ENCODE measurements around the gene CLGN. TPM values are rescaled to one million over a fixed set of nuclear protein-coding genes. Genes with fewer than 3 reads are reported as not detected.

Gene CLGN
- total RNA-seq, 1 donor from 2014 or later = not detected

DNA sequence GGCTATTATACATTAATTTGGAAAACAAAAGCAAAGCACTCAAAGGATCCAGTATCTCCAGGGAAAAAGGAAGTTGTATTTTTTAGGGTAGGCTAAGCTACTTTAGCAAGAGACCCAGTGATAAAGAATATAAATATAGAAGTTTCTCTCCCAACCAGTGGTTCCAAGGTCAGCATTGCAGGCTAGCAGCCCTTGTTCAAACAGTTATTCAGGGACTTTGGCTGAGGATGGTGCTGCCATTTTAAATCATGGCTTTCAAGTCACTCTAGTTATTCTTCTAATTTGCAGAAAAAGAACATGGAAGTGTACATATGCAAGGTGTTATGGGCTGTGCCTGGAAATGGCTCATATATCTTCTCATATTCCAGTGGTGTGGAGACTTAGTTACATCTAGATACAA, 44.7 kb downstream of the CLGN start:
- intact Hi-C loops (cut with micrococcal nuclease) = no loop called here

DNA sequence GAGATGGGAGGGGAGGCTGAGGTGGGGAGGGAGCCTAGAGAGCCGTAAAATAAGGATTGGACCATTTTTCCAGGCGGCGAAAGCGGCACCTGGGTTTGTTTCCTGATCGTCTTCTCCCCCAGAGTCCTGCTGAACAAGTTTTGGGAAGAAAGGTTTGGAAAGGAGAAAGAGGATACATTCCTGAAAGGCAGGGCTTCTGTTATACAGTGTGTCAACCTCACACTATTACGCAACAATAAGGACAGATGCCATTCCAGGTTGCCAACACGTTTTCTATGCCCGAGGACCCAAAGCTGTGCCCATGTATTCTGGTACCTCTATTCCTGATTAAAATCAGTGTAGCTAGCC, 53.3 kb downstream of the CLGN start:
- intact Hi-C loops (cut with micrococcal nuclease) = loop anchor here (5.0 to 10.0 kb wide), 4 partner anchors 122 to 1357 kb away; partner anchors contain the start of genes IL15 and NOCT

DNA sequence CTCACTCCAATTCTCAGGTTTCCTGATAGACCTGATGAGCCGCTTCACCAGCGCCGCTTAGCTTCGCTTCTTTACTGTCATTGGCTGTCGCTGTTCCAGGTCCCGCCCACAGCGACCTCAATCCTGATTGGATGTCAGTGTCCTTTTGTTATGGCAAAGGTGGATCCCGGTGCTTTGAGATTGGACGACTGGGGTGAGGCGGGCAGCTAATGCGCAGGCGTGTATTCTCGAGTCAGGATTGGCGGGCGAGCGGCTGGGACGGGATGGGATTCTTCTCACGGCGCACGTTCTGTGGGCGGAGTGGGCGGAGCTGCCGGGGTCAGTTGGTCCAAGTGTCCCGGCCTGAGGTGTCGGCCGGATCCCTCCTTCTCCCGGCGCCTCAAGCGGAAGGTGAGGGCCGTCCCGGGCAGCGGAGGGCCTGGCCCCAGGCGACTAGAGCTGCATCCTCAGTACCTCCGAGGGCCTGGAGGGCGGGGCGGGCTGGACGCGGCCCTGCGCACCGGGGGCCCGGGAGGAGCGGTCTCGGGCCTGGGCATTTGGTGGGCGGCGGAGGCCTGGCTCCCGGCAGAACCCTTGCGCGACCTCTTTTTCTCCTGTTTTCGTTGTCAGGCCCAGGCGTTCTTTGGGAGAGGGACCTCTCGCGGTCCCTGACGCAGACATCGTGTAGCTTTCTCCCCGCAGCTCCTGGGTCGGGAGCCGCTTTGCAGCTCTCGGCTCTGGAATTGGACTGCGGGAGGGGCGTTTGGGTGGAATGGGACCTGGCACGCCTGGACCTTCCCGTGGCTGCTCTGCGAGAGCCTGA, 53.9 kb downstream of the CLGN start, which contains the start of gene SCOC:
TSS of gene SCOC (plus strand) at position 319 of the 802 bp plus-strand sequence. CDS start 5,525 bp downstream, outside the sequence.
- intact Hi-C loops (cut with micrococcal nuclease) = loop anchor here (1.0 to 10.0 kb wide), 16 partner anchors 13 to 1356 kb away; partner anchors contain the start of genes ELMOD2, IL15, MAML3 and NAA15

DNA sequence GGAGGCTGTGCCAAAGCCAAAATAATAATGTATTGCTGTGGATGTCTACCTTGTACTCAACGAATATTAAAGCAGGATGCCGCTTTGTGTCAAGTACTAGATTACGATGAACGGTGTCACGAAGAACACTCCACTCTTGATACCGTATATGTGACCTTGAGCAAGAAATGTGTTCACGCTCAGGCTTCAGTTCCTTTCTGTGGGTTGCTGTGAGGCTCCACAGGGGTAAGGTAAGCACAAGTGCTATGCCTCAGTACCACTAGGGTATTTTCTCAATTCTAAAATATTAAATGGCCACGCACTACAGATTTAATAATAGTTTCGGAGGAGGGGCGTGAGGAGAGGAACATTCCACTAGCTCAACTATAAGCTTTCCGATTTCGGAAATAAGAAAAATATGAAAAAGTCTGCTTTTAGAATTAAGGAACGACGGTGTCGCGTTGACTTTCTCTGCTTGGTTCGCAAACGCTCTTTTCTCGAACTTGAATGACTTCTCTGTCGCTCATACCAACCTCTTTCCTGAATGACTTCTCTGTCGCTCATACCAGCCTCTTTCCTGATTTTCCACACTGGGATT, 54.6 kb downstream of the CLGN start:
- intact Hi-C loops (cut with micrococcal nuclease) = loop anchor here (1.0 to 10.0 kb wide), 17 partner anchors 13 to 1356 kb away; partner anchors contain the start of genes ELMOD2, IL15, MAML3 and NAA15

DNA sequence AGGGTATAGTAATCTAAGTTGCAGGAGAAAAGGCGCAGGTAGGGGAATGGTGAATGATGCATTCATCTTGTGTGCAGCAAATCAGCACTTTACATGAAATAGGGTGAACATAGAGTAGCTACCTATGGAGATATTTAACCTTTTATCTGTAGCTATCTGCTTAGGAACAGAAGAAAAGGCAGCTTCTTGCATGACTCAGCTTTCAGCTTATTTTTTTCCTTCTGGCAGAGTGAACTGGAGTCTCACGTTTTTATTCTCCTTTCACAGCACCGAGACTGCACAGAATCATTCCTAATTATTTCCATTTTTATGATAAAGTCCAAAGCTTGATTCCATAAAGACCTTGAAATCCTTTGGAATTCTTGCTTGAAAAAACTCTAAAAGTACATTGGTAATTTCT, 58.8 kb downstream of the CLGN start:
- intact Hi-C loops (cut with micrococcal nuclease) = no loop called here

DNA sequence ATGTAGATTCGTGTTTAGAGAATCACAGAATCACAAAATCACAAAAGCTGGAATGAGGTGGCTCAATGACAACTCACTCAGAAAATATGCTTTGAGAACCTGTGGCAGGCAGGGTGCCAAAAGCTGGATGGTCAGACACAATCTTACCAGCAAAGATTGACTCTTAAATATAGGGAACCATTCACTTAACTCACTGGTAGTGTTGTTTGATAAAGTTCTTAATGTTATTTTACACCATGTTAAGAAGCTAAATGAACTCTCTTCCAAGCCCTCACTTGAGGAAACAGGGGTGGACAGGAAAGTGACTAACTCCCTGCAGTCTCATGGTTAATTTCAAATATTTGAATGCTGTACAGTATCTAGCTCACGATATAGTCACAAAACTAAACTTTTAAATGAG, 59.7 kb downstream of the CLGN start:
- intact Hi-C loops (cut with micrococcal nuclease) = no loop called here

DNA sequence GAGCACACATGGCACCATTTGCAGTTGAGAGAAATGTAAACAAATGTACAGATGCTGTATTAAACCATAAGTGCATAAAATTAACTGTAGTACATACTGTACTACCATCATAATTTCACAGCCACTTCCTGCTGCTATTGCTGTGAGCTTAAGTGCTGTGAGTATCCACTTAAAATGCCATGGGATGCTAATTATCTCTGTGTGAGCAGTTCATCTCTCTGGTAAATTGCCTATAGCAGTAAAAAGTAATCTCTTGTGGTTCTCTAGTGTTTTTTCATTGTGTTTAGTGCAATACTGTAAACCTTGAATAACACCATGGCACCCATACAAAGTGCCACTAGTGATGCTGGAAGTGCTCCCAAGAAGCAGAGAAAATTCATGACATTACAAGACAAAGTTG, 63.9 kb downstream of the CLGN start:
- intact Hi-C loops (cut with micrococcal nuclease) = no loop called here

DNA sequence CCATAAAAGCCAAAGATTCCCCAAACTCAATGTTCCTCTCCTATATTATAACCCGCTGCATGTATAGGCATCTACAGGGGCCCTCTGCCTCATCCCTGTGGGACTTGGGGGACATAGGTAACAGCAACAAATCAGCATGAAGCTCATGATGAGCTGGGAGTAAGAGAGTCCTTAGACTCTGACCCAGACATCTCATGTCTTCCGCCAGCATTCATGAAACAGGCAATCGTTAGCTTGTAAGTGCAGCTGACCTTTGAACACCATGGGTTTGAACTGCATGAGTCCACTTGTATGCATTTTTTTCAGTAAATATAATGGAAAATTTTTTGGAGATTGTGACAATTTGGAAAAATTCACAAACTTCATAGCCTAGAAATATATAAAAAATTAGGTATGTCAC, 64.4 kb downstream of the CLGN start:
- intact Hi-C loops (cut with micrococcal nuclease) = no loop called here

DNA sequence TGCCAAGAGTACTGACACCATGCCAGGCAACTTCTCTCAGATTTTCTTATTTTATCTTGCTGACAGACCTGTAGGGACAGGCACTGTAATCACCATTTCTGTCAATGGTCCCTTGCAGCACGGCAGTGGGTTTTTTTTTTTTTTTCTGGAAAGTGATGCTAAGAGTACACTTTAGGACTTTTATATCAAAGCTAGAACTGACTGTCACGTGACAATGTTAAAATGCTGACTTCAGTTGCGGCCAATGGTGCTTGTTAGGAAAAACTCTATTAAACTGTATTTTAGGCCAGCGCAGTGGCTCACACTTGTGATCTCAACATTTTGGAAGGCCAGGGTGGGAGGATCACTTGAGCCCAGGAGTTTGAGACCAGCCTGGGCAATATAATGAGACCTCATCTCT, 66.3 kb downstream of the CLGN start:
- intact Hi-C loops (cut with micrococcal nuclease) = loop anchor here (2.0 kb wide), 2 partner anchors 66 to 626 kb away; partner anchors contain the start of gene CLGN

DNA sequence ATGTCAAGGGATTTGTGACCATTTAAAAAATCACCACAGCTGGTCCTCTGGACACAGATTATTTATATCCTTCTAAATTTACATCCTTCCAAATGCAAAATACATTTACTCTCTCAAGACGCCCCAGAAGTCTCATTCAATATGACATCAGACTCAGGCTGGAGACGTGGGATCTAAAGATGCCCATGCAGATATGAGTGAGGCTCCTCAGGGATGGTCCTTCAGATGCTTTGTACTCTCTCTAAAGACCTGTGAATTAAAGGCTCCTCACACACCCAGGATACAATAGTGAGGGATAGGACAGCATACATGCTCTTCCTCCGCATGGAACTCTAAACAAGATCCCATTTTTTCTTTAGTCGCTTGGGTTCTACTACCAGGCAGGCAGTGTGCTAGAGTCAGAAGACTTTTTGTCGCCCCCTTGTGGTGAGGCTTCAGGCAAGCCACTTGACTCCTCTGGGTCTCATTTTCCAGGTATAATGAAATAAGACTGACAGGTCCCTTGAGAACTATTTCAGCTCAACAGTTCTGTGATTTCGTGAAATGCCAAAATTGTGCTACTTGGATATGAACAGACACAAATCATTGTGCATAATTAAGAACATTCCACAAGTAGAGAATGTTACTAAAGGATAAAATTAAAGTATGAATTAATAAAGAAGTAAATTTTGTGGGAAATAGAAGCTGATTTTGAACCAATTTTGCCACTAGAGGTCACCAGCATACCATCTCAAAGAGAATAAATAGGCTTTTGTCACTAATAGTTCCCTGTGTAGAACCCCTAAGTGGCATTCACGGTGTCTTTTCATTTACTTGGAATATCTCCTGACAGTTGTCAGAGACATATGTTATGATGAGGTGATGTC, 67.7 kb downstream of the CLGN start:
- intact Hi-C loops (cut with micrococcal nuclease) = loop anchor here (1.0 to 2.0 kb wide), 11 partner anchors 14 to 756 kb away; partner anchors contain the start of genes CLGN and SCOC

DNA sequence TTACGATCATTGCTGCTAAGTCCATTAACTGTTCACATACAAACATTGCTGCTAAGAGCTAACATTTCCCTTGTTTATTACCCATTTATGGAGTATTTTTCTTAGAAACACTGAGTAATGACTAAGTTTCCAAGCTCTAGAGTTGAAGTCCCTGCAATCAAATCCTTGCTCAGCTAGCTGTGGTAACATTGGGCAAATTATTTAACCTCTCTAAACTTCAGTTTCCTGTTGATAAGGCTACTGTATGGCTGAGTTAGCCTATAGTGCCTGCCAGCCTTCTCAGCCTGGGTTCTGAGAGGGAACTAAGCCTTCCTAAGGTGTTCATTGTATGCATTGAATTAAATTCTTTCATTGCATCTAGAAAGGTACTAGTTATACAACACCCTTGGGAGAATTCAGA, 69.2 kb downstream of the CLGN start:
- intact Hi-C loops (cut with micrococcal nuclease) = no loop called here

DNA sequence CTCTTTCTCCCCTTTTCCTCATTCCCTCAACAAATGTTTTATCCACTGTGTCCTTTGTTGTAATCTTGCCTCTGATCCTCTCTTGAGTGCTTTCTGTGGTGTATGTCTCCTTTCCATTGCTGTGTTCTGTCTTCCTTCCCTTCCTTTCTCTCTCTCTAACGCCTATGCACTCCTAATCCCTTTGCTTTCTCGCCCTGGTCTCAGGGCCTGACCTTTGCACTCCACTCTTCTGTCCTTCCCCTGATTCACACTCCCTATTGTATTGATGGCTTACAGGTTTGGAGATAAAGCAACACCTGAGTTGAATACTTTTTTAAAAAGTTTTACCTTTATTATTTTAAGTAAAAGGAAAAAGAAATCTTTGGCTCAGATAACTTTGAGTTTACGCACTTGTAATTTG, 69.6 kb downstream of the CLGN start:
- intact Hi-C loops (cut with micrococcal nuclease) = no loop called here

DNA sequence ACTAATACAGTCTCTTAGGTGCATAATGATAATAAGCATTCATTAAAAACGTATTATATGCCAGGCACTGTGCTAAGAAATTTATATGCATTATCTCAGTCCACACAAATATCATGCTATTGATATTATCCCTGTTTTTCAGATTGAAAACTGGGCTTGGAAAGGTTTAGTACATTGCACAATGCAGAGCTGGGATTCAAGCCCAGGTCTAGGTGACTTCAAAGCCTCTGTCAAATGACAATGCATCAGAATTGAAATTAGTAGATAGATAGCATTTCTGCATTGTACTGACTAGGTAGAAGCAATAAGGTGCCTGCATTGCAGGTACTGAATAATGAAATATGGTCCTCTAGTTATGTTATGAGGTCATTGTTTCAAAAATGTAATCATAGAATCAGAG, 72.2 kb downstream of the CLGN start:
- intact Hi-C loops (cut with micrococcal nuclease) = no loop called here

DNA sequence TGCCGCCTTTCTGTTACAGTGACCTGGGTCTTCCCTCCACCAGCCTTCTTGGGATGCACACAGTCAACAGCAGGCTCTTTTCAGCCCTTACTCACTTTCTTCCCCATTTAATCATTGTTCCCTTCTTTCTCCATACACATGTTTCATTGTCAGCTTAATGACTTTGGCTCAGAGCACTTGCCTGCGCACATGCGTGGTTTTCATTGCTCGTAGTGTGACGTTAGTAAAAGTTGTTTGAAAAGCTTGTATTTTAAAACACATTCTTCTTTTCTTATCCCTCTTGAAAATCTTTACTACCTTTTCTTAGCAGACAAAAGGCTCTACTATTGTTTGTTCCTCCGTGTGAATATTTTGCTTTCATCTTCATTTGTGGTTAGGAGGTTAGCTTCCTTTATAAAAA, 73.7 kb downstream of the CLGN start:
- intact Hi-C loops (cut with micrococcal nuclease) = no loop called here

DNA sequence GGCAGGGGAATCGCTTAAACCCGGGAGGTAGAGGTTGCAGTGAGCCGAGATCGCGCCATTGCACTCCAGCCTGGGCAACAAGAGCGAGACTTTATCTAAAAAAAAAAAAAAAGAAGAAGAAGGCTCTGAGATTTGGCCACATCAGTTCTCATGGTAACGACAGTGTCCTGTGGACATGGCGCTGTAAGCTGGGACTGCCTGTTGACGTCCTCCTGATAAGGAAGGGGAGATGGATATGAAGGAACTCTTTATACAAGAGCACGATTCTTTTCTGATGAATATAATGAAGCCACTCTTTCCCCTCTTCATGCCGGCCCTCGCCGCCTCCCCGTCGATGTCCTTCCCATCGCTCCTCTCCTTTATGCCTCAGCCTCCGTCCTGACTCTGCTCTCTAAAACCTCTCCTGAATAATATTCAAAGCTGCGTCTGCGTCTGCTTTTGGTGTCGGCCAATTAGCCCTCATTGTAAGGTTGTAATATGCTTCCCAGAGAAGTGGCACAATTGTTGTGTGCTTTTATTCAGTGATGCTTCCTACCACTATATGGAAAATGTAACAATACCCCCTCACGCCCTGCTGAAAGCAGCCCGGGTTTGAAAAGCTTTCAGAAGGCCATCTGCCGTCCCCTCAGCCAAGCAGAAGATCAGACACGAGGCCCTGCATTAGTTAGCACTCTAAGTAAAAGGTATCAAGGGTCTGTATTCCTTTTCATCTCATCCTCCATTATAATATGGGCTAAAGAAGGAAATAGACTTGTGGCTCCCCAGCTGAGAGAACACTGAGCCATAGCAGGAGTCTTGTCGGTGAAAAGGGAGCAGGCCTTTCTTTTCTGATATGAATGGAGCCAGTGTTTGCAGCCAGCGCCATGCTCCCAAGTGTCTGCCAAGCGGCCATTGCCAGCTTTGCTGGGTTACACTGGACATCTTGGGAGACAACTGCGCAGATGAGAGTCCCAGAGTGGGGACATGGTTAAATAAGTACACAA, 76.1 kb downstream of the CLGN start:
- intact Hi-C loops (cut with micrococcal nuclease) = no loop called here

DNA sequence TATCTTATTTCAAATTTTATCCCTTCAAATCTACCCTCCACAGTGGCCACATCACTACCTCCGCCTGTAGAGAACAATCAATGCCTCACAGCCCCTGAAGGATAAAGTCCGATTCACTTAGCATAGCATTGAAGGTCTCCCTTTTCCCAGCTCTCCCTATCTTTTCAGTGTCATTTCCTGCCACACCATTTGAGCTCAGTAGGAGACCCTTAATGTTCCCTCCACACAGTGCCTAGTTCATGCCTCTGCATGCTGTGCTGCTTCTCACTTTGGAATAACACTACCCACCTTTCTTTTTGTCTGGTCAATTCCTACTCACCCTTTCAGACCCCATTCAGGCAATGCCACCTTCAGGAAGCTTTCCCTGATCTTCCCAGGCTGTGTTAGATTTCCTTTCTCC, 77.6 kb downstream of the CLGN start:
- intact Hi-C loops (cut with micrococcal nuclease) = no loop called here

DNA sequence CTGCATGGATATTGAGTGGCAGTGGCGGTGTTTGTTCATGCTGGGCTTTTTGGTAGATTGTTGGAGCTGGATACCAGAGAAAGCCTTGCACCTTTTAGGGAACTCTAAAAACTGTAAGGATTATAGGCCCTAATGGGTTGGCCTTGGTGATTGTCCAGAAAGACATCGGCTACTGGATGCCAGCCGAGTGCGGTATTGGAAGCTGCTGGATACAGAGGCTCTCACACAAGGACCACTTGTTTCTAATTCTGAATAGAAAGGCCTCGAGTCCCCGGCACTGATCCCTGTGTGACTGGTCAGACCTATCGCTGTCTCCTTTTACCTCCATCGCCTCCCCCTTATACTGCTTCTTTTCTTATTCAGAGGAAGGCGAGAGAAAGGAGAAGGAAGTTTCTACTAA, 81.3 kb downstream of the CLGN start:
- intact Hi-C loops (cut with micrococcal nuclease) = no loop called here

DNA sequence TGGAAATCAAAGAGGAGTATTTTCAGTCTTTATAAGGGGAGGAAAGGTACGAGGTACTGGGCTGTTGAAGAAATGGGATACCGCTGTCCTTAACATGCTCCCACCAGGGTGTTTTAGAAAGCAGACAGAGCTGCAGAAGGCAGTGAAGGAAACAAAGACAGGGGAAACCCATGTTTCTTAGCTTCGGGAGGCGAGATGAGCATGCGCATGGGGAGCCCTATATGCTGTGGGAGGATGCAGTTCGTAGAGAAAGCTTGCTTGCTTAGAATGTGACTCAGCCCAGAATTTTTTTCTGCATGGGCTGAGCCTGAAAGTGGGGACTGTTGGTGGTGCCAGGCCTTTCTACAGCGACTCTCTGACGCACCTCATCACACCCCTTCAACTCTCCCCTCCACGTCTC, 82.8 kb downstream of the CLGN start:
- intact Hi-C loops (cut with micrococcal nuclease) = no loop called here

DNA sequence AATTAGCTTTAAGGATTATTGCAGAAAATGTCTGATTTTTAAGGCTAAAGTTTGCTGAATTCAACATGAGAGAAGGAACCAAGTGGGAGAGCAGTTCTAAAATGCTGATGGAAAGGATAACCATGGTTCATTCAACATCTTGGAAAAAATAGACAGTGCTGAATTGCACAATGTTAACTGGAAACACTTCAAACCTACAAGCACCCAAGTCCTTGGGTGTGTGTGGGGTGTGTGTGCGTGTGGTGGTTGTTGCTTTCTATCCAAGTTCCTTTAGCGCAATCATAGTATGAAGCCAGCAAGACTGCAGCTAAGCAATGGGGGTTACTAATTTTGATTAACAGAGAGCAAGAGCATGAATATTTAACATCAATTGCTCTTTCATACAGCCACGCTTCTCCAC, 83.3 kb downstream of the CLGN start:
- intact Hi-C loops (cut with micrococcal nuclease) = no loop called here

DNA sequence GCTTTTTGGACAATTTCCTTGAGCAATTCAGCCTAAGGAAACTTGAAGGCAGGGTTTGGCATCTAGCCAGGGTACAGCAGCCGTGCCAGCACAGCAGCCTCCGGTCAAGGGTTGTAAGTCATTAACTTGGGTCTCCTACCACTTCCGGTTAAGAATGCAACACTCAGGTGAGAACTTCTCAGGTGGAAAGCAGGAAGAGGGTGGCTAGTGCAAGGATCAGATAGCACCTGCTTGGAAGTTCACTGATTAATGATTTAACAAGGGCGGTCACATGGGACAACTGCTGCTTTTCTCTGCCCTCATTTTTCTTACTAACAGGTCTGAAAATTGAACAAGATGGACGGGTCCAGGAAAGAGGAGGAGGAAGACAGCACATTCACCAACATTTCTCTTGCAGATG, 84.1 kb downstream of the CLGN start:
- intact Hi-C loops (cut with micrococcal nuclease) = no loop called here

DNA sequence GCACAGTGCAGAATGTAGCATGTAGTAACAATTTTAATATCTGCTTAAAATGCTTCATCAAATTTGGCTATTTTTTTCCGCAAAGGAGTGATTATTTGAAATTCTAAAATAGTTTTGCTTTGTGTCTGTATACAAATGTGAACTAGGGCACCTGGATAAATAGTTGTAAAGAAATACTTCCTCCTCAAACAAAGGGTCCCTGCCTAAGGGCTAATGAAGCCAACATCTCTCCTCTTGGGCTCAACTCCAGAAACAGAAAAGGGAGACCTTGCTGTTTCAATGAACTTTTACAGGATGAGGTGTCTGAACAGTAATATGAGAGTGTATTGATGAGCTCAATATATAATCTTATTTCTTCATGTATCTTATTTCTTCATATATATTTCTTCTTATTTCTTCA, 84.8 kb downstream of the CLGN start:
- intact Hi-C loops (cut with micrococcal nuclease) = no loop called here
